SK-N-SH treated with all-trans-retinoic acid at 6 μM for 48 hours (cell line): Measurements from ENCODE around the gene METTL17.

Experiments used
- ATAC-seq: fragments of 200-7000 bp; cut with Tn5 transposase; 3 replicates; pipeline ENCODE4 v1.9.1; 2020; ENCODE audit warnings: mild to moderate bottlenecking, moderate library complexity
- ARNTL ChIP-seq: fragments of 450-650 bp; formaldehyde crosslinking; IDR thresholded peaks from 2 replicates; pipeline ENCODE4 v1.5.0; 2020; ENCODE audit warnings: low read depth, mild to moderate bottlenecking, moderate library complexity, borderline replicate concordance
- BACH2 ChIP-seq: fragments of 250-450 bp; sonication (Bioruptor Pico); IDR thresholded peaks from 2 replicates; pipeline ENCODE4 v1.9.0; 2021; ENCODE audit warnings: mild to moderate bottlenecking, borderline replicate concordance
- CREB5 ChIP-seq: fragments of 250-450 bp; sonication (Bioruptor Pico); IDR thresholded peaks from 2 replicates; pipeline ENCODE4 v1.5.1; 2020; ENCODE audit warnings: low read depth, mild to moderate bottlenecking, moderate library complexity
- CSDC2 ChIP-seq: fragments of 250-450 bp; sonication (Bioruptor Pico); IDR thresholded peaks from 2 replicates; pipeline ENCODE4 v1.5.0; 2020; ENCODE audit warnings: mild to moderate bottlenecking, moderate library complexity
- CSRNP3 ChIP-seq: fragments of 250-450 bp; sonication (Bioruptor Pico); IDR thresholded peaks from 2 replicates; pipeline ENCODE4 v1.5.1; 2021; ENCODE audit warnings: mild to moderate bottlenecking, moderate library complexity
- ESRRG ChIP-seq: fragments of 250-450 bp; sonication (Bioruptor Pico); IDR thresholded peaks from 2 replicates; pipeline ENCODE4 v1.6.1; 2021; ENCODE audit warnings: mild to moderate bottlenecking
- GLIS3 ChIP-seq: fragments of 250-450 bp; sonication (Bioruptor Pico); IDR thresholded peaks from 2 replicates; pipeline ENCODE4 v1.5.0; 2020; ENCODE audit warnings: mild to moderate bottlenecking, moderate library complexity
- ISL1 ChIP-seq: fragments of 250-450 bp; sonication (Bioruptor Pico); IDR thresholded peaks from 2 replicates; pipeline ENCODE4 v2.1.2; 2022; ENCODE audit warnings: mild to moderate bottlenecking, moderate library complexity
- OSR1 ChIP-seq: fragments of 250-450 bp; sonication (Bioruptor Pico); IDR thresholded peaks from 2 replicates; pipeline ENCODE4 v1.8.0; 2022; ENCODE audit warnings: moderate library complexity, mild to moderate bottlenecking, inconsistent platforms
- POU6F1 ChIP-seq: fragments of 250-450 bp; sonication (Bioruptor Pico); IDR thresholded peaks from 2 replicates; pipeline ENCODE4 v1.8.0; 2021; ENCODE audit warnings: low read depth, mild to moderate bottlenecking, moderate library complexity, borderline replicate concordance
- PPARA ChIP-seq: fragments of 250-450 bp; sonication (Bioruptor Pico); IDR thresholded peaks from 2 replicates; pipeline ENCODE4 v1.5.0; 2020; ENCODE audit warnings: mild to moderate bottlenecking, borderline replicate concordance
- RARB ChIP-seq: fragments of 250-450 bp; sonication (Bioruptor Pico); IDR thresholded peaks from 2 replicates; pipeline ENCODE4 v1.8.0; 2021; ENCODE audit warnings: mild to moderate bottlenecking, moderate library complexity
- SNAI2 ChIP-seq: fragments of 250-450 bp; sonication (Bioruptor Pico); IDR thresholded peaks from 2 replicates; pipeline ENCODE4 v1.5.0; 2020; ENCODE audit warnings: mild to moderate bottlenecking, moderate library complexity
- TOX ChIP-seq: fragments of 250-450 bp; sonication (Bioruptor Pico); IDR thresholded peaks from 2 replicates; pipeline ENCODE4 v1.8.0; 2021; ENCODE audit warnings: mild to moderate bottlenecking, moderate library complexity, borderline replicate concordance
- ZC3H10 ChIP-seq: fragments of 250-450 bp; sonication (Bioruptor Pico); IDR thresholded peaks from 2 replicates; pipeline ENCODE4 v1.5.1; 2021; ENCODE audit warnings: mild to moderate bottlenecking, moderate library complexity
- ZFP3 ChIP-seq: fragments of 250-450 bp; sonication (Bioruptor Pico); IDR thresholded peaks from 2 replicates; pipeline ENCODE4 v1.5.0; 2020; ENCODE audit warnings: mild to moderate bottlenecking, moderate library complexity
- ZFP30 ChIP-seq: fragments of 450-650 bp; formaldehyde crosslinking; IDR thresholded peaks from 2 replicates; pipeline ENCODE4 v1.5.0; 2022; ENCODE audit warnings: mild to moderate bottlenecking, moderate library complexity
- ZNF70 ChIP-seq: fragments of 450-650 bp; formaldehyde crosslinking; IDR thresholded peaks from 2 replicates; pipeline ENCODE4 v1.5.0; 2020; ENCODE audit warnings: mild to moderate bottlenecking, moderate library complexity
- TF ChIP-seq, protein P1 (sequence below): fragments of 250-450 bp; sonication (Bioruptor Pico); IDR thresholded peaks from 2 replicates; pipeline ENCODE4 v1.5.0; 2020; ENCODE audit warnings: mild to moderate bottlenecking, moderate library complexity
- TF ChIP-seq, protein P2 (sequence below): fragments of 250-450 bp; sonication (Bioruptor Pico); IDR thresholded peaks from 2 replicates; pipeline ENCODE4 v1.8.0; 2020; ENCODE audit warnings: mild to moderate bottlenecking, moderate library complexity, borderline replicate concordance

The METTL17 gene

GRCh38 chr14:20969336-20969735 lies 20.4 kb upstream of the METTL17 start:
- no peak for TF ChIP-seq CSRNP3 (CRISPR knock-in tag)
- TF ChIP-seq, protein P1, sequence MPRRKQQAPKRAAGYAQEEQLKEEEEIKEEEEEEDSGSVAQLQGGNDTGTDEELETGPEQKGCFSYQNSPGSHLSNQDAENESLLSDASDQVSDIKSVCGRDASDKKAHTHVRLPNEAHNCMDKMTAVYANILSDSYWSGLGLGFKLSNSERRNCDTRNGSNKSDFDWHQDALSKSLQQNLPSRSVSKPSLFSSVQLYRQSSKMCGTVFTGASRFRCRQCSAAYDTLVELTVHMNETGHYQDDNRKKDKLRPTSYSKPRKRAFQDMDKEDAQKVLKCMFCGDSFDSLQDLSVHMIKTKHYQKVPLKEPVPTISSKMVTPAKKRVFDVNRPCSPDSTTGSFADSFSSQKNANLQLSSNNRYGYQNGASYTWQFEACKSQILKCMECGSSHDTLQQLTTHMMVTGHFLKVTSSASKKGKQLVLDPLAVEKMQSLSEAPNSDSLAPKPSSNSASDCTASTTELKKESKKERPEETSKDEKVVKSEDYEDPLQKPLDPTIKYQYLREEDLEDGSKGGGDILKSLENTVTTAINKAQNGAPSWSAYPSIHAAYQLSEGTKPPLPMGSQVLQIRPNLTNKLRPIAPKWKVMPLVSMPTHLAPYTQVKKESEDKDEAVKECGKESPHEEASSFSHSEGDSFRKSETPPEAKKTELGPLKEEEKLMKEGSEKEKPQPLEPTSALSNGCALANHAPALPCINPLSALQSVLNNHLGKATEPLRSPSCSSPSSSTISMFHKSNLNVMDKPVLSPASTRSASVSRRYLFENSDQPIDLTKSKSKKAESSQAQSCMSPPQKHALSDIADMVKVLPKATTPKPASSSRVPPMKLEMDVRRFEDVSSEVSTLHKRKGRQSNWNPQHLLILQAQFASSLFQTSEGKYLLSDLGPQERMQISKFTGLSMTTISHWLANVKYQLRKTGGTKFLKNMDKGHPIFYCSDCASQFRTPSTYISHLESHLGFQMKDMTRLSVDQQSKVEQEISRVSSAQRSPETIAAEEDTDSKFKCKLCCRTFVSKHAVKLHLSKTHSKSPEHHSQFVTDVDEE (CRISPR knock-in tag): no peak
- no peak for TF ChIP-seq POU6F1 (CRISPR knock-in tag)
- TF ChIP-seq OSR1: no peak
- TF ChIP-seq ESRRG (CRISPR knock-in tag): no peak
- TF ChIP-seq ARNTL (CRISPR knock-in tag): no peak
- no peak for TF ChIP-seq CREB5 (CRISPR knock-in tag)
- TF ChIP-seq CSDC2 (CRISPR knock-in tag): no peak
- no peak for TF ChIP-seq SNAI2 (CRISPR knock-in tag)
- TF ChIP-seq, protein P2, sequence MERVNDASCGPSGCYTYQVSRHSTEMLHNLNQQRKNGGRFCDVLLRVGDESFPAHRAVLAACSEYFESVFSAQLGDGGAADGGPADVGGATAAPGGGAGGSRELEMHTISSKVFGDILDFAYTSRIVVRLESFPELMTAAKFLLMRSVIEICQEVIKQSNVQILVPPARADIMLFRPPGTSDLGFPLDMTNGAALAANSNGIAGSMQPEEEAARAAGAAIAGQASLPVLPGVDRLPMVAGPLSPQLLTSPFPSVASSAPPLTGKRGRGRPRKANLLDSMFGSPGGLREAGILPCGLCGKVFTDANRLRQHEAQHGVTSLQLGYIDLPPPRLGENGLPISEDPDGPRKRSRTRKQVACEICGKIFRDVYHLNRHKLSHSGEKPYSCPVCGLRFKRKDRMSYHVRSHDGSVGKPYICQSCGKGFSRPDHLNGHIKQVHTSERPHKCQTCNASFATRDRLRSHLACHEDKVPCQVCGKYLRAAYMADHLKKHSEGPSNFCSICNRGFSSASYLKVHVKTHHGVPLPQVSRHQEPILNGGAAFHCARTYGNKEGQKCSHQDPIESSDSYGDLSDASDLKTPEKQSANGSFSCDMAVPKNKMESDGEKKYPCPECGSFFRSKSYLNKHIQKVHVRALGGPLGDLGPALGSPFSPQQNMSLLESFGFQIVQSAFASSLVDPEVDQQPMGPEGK: no peak
- no peak for ATAC-seq

- TF ChIP-seq ZNF70 (CRISPR knock-in tag) (no peak), ZFP3 (CRISPR knock-in tag) (no peak), GLIS3 (CRISPR knock-in tag) (no peak), ARNTL (CRISPR knock-in tag) (no peak), CSRNP3 (CRISPR knock-in tag) (no peak), POU6F1 (CRISPR knock-in tag) (no peak), OSR1 (no peak), RARB (no peak), CSDC2 (CRISPR knock-in tag) (no peak), TOX (CRISPR knock-in tag) (no peak), ESRRG (CRISPR knock-in tag) (no peak), CREB5 (CRISPR knock-in tag) (no peak), ZFP30 (CRISPR knock-in tag) (no peak), PPARA (CRISPR knock-in tag) (no peak), SNAI2 (CRISPR knock-in tag) (no peak), BACH2 (CRISPR knock-in tag) (no peak), ZC3H10 (no peak), ISL1 (CRISPR knock-in tag) (no peak)
- TF ChIP-seq, protein P1 (CRISPR knock-in tag): no peak
- ATAC-seq: peak; percentile 48
Measured at GRCh38 chr14:20970647-20970982, 19.2 kb upstream of the METTL17 start.
